Chondrocyte (in vitro differentiated cells): ENCODE data around the gene ABHD15. TPM values are rescaled to one million over a fixed set of nuclear protein-coding genes. Genes with fewer than 3 reads are reported as not detected.

Experiments used
- DNase-seq: peaks from one replicate; pipeline ENCODE4 v3.0.0; 2021; ENCODE audit warnings: mixed read lengths, low spot score
- H3K27ac Mint-ChIP-seq: one replicate; pipeline ENCODE4 v1.8.0; 2021; ENCODE audit warnings: mild to moderate bottlenecking, moderate library complexity, mixed read lengths; ENCODE audit not compliant: unreplicated experiment
- H3K27me3 Mint-ChIP-seq: 2 replicates; pipeline ENCODE4 v1.8.0; 2021; ENCODE audit warnings: low read depth, mixed read lengths
- H3K36me3 Mint-ChIP-seq: 2 replicates; pipeline ENCODE4 v1.8.0; 2021; ENCODE audit warnings: low read depth, mixed read lengths
- H3K4me1 Mint-ChIP-seq: 2 replicates; pipeline ENCODE4 v1.8.0; 2021; ENCODE audit warnings: low read depth, mild to moderate bottlenecking, mixed read lengths
- H3K4me3 Mint-ChIP-seq: one replicate; pipeline ENCODE4 v1.8.0; 2021; ENCODE audit warnings: mild to moderate bottlenecking, moderate library complexity, mixed read lengths; ENCODE audit not compliant: unreplicated experiment
- H3K9me3 Mint-ChIP-seq: 2 replicates; pipeline ENCODE4 v1.8.0; 2021; ENCODE audit warnings: low read depth, mixed read lengths
- total RNA-seq: library from RNA; stranded (reverse); gene quantifications from 3 replicates; pipeline ENCODE4 v1.2.1, GENCODE V29; 2021
- TF ChIP-seq, protein P1 (sequence below): fragments of 200-600 bp; sonication (generic); IDR thresholded peaks from 2 replicates; pipeline ENCODE4 v1.5.0; 2021; ENCODE audit warnings: antibody characterized with exemption, mild to moderate bottlenecking, moderate library complexity

The ABHD15 gene
- total RNA-seq, 1 donor from 2014 or later = 11.7 TPM

DNA sequence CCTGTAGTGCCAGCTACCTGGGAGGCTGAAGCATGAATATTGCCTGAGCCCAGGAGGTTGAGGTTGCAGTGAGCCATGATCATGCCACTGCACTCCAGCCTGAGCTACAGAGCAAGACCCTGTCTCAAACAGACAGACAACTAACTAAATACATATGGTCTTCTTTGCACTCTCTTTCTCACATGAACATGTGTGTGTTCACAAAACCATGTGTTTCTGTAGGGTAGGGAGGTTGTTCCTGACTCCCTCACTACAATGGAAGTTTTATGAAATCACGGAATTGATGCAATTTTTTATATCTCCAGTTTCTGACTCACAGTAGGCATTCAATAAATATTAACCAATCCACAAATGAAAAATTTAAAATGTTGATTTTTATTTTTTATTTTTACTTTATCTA, 48.5 kb downstream of the ABHD15 start:
- Mint-ChIP-seq H3K36me3 (peaks cover 16% of the 10 kb centered on the region), H3K27me3 (no peaks in the 10 kb centered on the region), H3K9me3 (no peaks in the 10 kb centered on the region), H3K27ac (no peak overlapping the region), H3K4me3 (no peak overlapping the region), H3K4me1 (peaks cover 5% of the 10 kb centered on the region)
- no peak for DNase-seq
- TF ChIP-seq, protein P1, sequence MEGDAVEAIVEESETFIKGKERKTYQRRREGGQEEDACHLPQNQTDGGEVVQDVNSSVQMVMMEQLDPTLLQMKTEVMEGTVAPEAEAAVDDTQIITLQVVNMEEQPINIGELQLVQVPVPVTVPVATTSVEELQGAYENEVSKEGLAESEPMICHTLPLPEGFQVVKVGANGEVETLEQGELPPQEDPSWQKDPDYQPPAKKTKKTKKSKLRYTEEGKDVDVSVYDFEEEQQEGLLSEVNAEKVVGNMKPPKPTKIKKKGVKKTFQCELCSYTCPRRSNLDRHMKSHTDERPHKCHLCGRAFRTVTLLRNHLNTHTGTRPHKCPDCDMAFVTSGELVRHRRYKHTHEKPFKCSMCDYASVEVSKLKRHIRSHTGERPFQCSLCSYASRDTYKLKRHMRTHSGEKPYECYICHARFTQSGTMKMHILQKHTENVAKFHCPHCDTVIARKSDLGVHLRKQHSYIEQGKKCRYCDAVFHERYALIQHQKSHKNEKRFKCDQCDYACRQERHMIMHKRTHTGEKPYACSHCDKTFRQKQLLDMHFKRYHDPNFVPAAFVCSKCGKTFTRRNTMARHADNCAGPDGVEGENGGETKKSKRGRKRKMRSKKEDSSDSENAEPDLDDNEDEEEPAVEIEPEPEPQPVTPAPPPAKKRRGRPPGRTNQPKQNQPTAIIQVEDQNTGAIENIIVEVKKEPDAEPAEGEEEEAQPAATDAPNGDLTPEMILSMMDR = no peak

GRCh38 chr17:29514792-29515191, 52.0 kb downstream of the ABHD15 start:
- Mint-ChIP-seq H3K36me3 (peaks cover 14% of the 10 kb centered on the region), H3K4me1 (peaks cover 5% of the 10 kb centered on the region), H3K9me3 (no peaks in the 10 kb centered on the region), H3K27ac (no peak overlapping the region), H3K4me3 (no peak overlapping the region), H3K27me3 (no peaks in the 10 kb centered on the region)
- DNase-seq = no peak
- TF ChIP-seq, protein P1 = no peak

DNA sequence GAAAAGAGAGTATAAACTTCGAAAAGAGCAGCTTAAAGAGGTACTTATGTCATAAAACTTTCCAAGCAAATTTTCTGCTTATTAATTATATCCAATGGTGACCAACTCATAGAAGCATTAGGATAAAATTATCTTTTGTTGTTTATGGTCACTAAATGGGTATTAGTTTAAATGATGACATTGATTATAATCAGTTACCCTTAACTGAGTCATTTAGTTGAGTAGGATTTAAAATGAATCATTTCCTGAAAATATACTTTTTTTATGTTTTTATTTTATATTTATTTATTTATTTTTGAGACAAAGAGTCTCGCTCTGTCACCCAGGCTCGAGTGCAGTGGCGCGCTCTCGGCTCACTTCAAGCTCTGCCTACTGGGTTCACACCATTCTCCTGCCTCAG, 55.9 kb downstream of the ABHD15 start:
- H3K27me3 Mint-ChIP-seq = no peaks in the 10 kb centered on the region
- peak; percentile 37 for DNase-seq
- peaks cover 5% of the 10 kb centered on the region for H3K4me1 Mint-ChIP-seq
- H3K27ac Mint-ChIP-seq = no peak overlapping the region
- H3K36me3 Mint-ChIP-seq = peaks cover 11% of the 10 kb centered on the region
- TF ChIP-seq, protein P1 = no peak
- no peaks in the 10 kb centered on the region for H3K9me3 Mint-ChIP-seq
- H3K4me3 Mint-ChIP-seq = no peak overlapping the region

Other genes with a start within 250 kb of the ABHD15 start
- gene TAOK1, start 176.7 kb downstream of the ABHD15 start, total RNA-seq = 77.7 to 87.1 TPM (median 85.7 TPM) in 3 replicates
- 44.6 to 49.8 TPM (median 48.3 TPM) in 3 replicates for gene TP53I13, start 1.7 kb upstream of the ABHD15 start, total RNA-seq
- 32.1 to 37.7 TPM (median 35.7 TPM) in 3 replicates for gene GIT1, start 22.6 kb upstream of the ABHD15 start, total RNA-seq
- gene ANKRD13B, start 26.1 kb upstream of the ABHD15 start, total RNA-seq = 21.6 to 27.1 TPM (median 24.5 TPM) in 3 replicates
- gene CORO6, start 55.9 kb upstream of the ABHD15 start, total RNA-seq = 6.7 to 7.6 TPM (median 7.2 TPM) in 3 replicates